Keratinocyte (primary cell): Measurements from ENCODE around the gene WFDC5. TPM values are rescaled to one million over a fixed set of nuclear protein-coding genes. Genes with fewer than 3 reads are reported as not detected.

Source experiments
- DNase-seq: peaks from one replicate; pipeline ENCODE4 v3.0.0-alpha.2; 2011; ENCODE audit warnings: low read depth, missing footprints, low spot score
- FAIRE-seq: peaks from 2 replicates; lab custom pipeline; 2011; peaks lifted over from hg19 to GRCh38; lab: Jason Lieb, UNC
- H2AFZ ChIP-seq: 2 replicates; pipeline ENCODE4 v1.6.0; 2012; ENCODE audit warnings: low read length, control low read depth, inconsistent platforms; ENCODE audit not compliant: control insufficient read depth
- H3K27ac ChIP-seq: 2 replicates; pipeline ENCODE4 v1.5.1; 2011; ENCODE audit warnings: low read length; ENCODE audit not compliant: control insufficient read depth, insufficient read depth
- H3K27me3 ChIP-seq: 3 replicates; pipeline ENCODE4 v1.6.0; 2011; ENCODE audit warnings: low read length; ENCODE audit not compliant: control insufficient read depth, insufficient read depth; ENCODE audit errors: extremely low read depth
- H3K36me3 ChIP-seq, 2 experiments: 2 replicates in 1 of 2; 3 replicates in 1 of 2; pipeline ENCODE4 v1.5.1; 2011; ENCODE audit warnings: low read length in 2 of 2, mild to moderate bottlenecking in 1 of 2; ENCODE audit not compliant: control insufficient read depth in 2 of 2, insufficient read depth in 2 of 2; ENCODE audit errors: extremely low read depth in 1 of 2
- H3K4me1 ChIP-seq: 3 replicates; pipeline ENCODE4 v1.5.1; 2011; ENCODE audit warnings: low read length; ENCODE audit not compliant: control insufficient read depth, insufficient read depth; ENCODE audit errors: extremely low read depth
- H3K4me2 ChIP-seq: 3 replicates; pipeline ENCODE4 v1.6.0; 2011; ENCODE audit warnings: low read depth, low read length; ENCODE audit not compliant: control insufficient read depth, insufficient read depth; ENCODE audit errors: extremely low read depth
- H3K4me3 ChIP-seq, 3 experiments: fragments of 200-600 bp in 1 of 3; sonication (generic) in 1 of 3; 2 replicates in 2 of 3; 3 replicates in 1 of 3; pipeline ENCODE4 v1.5.1; 2011 to 2016; ENCODE audit warnings: low read length in 3 of 3, mild to moderate bottlenecking in 3 of 3, control low read depth in 2 of 3, inconsistent platforms in 1 of 3, low read depth in 1 of 3, mixed read lengths in 1 of 3, mixed run types in 1 of 3, moderate library complexity in 1 of 3; ENCODE audit not compliant: control insufficient read depth in 2 of 3, insufficient read depth in 2 of 3; ENCODE audit errors: extremely low read depth in 1 of 3
- H3K79me2 ChIP-seq: 2 replicates; pipeline ENCODE4 v1.6.0; 2012; ENCODE audit warnings: low read length; ENCODE audit not compliant: control insufficient read depth, insufficient read depth
- H3K9ac ChIP-seq: 3 replicates; pipeline ENCODE4 v1.6.0; 2011; ENCODE audit warnings: low read length; ENCODE audit not compliant: control insufficient read depth, insufficient read depth; ENCODE audit errors: extremely low read depth
- H3K9me1 ChIP-seq: 3 replicates; pipeline ENCODE4 v1.6.0; 2011; ENCODE audit warnings: low read length; ENCODE audit not compliant: control insufficient read depth, insufficient read depth; ENCODE audit errors: extremely low read depth
- H3K9me3 ChIP-seq: 2 replicates; pipeline ENCODE4 v1.5.1; 2012; ENCODE audit warnings: low read depth, low read length; ENCODE audit not compliant: control insufficient read depth
- H4K20me1 ChIP-seq: 3 replicates; pipeline ENCODE4 v1.6.0; 2011; ENCODE audit warnings: low read length; ENCODE audit not compliant: control insufficient read depth, insufficient read depth; ENCODE audit errors: extremely low read depth
- CTCF ChIP-seq, 3 experiments: IDR thresholded peaks in 1 of 3; conservative IDR thresholded peaks in 1 of 3; optimal IDR thresholded peaks in 1 of 3; 2 replicates in 2 of 3; 3 replicates in 1 of 3; pipeline versions ENCODE3 to v1.5.1; 2011; ENCODE audit warnings: low read length in 3 of 3, mild to moderate bottlenecking in 3 of 3, moderate library complexity in 2 of 3, control low read depth in 1 of 3, inconsistent platforms in 1 of 3; ENCODE audit not compliant: insufficient read depth in 2 of 3; ENCODE audit errors: extremely low read depth in 1 of 3
- EZH2 ChIP-seq: IDR thresholded peaks from one replicate; pipeline ENCODE4 v1.6.1; 2012; ENCODE audit warnings: inconsistent platforms, mild to moderate bottlenecking, low read length, moderate library complexity
- dilution Hi-C: fragments of 300-500 bp; cut with MboI; formaldehyde crosslinking; loops from one replicate; pipeline ENCODE4 v1.7.0; 2020; ENCODE audit warnings: low sequenced_read_pairs; ENCODE audit not compliant: extremely low pct_ligation_motif_present
- polyA plus RNA-seq, 5 experiments: library from polyadenylated mRNA; depleted of rRNA in 3 of 5; stranded (reverse) in 3 of 5; stranded (forward) in 1 of 5; unstranded in 1 of 5; fragments of >200 nt; gene quantifications; 1 replicate in 1 of 5; 2 replicates in 3 of 5; 3 replicates in 1 of 5; pipeline versions ENCODE4 v1.2.1 to v1.2.3, GENCODE V29; 2011 to 2012; ENCODE audit warnings: missing spikeins in 2 of 5, low read depth in 1 of 5, low replicate concordance in 1 of 5

The WFDC5 gene
- polyA plus RNA-seq, 1 donor (not counting 4 experiments of a cell fraction or from before 2014, with no cell fraction given): 5.1 TPM

- no peaks in the 10 kb centered on the region for H3K9me3 ChIP-seq
Observed at GRCh38 chr20:45069261-45069660, 45.7 kb downstream of the WFDC5 start.

GRCh38 chr20:45067558-45067957 is 47.4 kb downstream of the WFDC5 start:
- Histone ChIP-seq H3K9me1 (no peaks in the 10 kb centered on the region), H2AFZ (no peak overlapping the region), H3K79me2 (peaks cover 12% of the 10 kb centered on the region), H3K27ac (peak overlapping the region; percentile 42), H3K9ac (no peak overlapping the region), H4K20me1 (no peaks in the 10 kb centered on the region), H3K4me2 (peak overlapping the region; percentile 14), H3K9me3 (no peaks in the 10 kb centered on the region), H3K36me3 (no peaks in the 10 kb centered on the region), H3K27me3 (no peaks in the 10 kb centered on the region), H3K4me3 (no peak overlapping the region), H3K4me1 (peaks cover 25% of the 10 kb centered on the region)
- dilution Hi-C loops: no loop called here
- FAIRE-seq (peak; percentile 73), DNase-seq (peak; percentile 54)
- TF ChIP-seq CTCF (optimal IDR thresholded peaks at IDR 0.05 in 1 of 3, IDR thresholded peaks at IDR 0.05 in 1 of 3, conservative IDR thresholded peaks at IDR 0.05 in 1 of 3; ENCODE audit: extremely low read depth in 1 of 3, insufficient read depth in 2 of 3, low read length in 3 of 3): no peak
- no peak for TF ChIP-seq EZH2

More at GRCh38 chr20:45069261-45069660, 45.7 kb downstream of the WFDC5 start:
- H2AFZ ChIP-seq: no peak overlapping the region
- H3K4me1 ChIP-seq: peaks cover 25% of the 10 kb centered on the region
- FAIRE-seq (no peak), DNase-seq (no peak)
- no peaks in the 10 kb centered on the region for H4K20me1 ChIP-seq
- H3K9me1 ChIP-seq: no peaks in the 10 kb centered on the region
- no peak overlapping the region for H3K27ac ChIP-seq
- H3K27me3 ChIP-seq: no peaks in the 10 kb centered on the region
- dilution Hi-C loops: no loop called here
- no peak overlapping the region for H3K4me2 ChIP-seq
- peaks cover 0 to 2% of the 10 kb centered on the region in 2 experiments for H3K36me3 ChIP-seq
- no peak overlapping the region for H3K9ac ChIP-seq
- H3K4me3 ChIP-seq: no peak overlapping the region
- TF ChIP-seq EZH2: no peak
- no peak for TF ChIP-seq CTCF (optimal IDR thresholded peaks at IDR 0.05 in 1 of 3, IDR thresholded peaks at IDR 0.05 in 1 of 3, conservative IDR thresholded peaks at IDR 0.05 in 1 of 3; ENCODE audit: extremely low read depth in 1 of 3, insufficient read depth in 2 of 3, low read length in 3 of 3)
- peaks cover 10% of the 10 kb centered on the region for H3K79me2 ChIP-seq
